Activated CD4-positive, alpha-beta memory T cell treated with anti-CD3 and anti-CD28 coated beads, Interleukin-2, amount 10 ng/mL, durations not matched to agents 7 days and 5 days (primary cell): ENCODE measurements around the gene CIB1. TPM values are rescaled to one million over a fixed set of nuclear protein-coding genes. Genes with fewer than 3 reads are reported as not detected.

ENCODE experiments used
- CTCF ChIA-PET: fragments of 350-600 bp; sonication (Branson Sonifier 250); formaldehyde crosslinking; loops from one replicate; lab custom pipeline; 2021; ENCODE audit warnings: antibody characterized with exemption, inconsistent platforms; lab: Charles Lee
- POLR2A ChIA-PET: fragments of 350-600 bp; sonication (Branson Sonifier 250); formaldehyde crosslinking; loops from one replicate; lab custom pipeline; 2021; ENCODE audit warnings: antibody characterized with exemption; lab: Charles Lee
- DNase-seq: peaks from one replicate; pipeline ENCODE4 v3.0.0-alpha.2; 2020
- H3K27ac Mint-ChIP-seq: one replicate; pipeline ENCODE4 v1.8.0; 2021; ENCODE audit warnings: mild to moderate bottlenecking, mixed read lengths
- H3K27me3 Mint-ChIP-seq: one replicate; pipeline ENCODE4 v1.8.0; 2021; ENCODE audit warnings: mixed read lengths
- H3K36me3 Mint-ChIP-seq: one replicate; pipeline ENCODE4 v1.8.0; 2021; ENCODE audit warnings: low read depth, mixed read lengths
- H3K4me1 Mint-ChIP-seq: one replicate; pipeline ENCODE4 v1.8.0; 2021; ENCODE audit warnings: mixed read lengths
- H3K4me3 Mint-ChIP-seq: one replicate; pipeline ENCODE4 v1.8.0; 2021; ENCODE audit warnings: mild to moderate bottlenecking, mixed read lengths
- H3K9me3 Mint-ChIP-seq: one replicate; pipeline ENCODE4 v1.8.0; 2021; ENCODE audit warnings: mixed read lengths
- total RNA-seq, 2 experiments: library from RNA; stranded (reverse); gene quantifications; one replicate each; pipeline ENCODE4 v1.2.3, GENCODE V29; 2021

The CIB1 gene
- total RNA-seq, 2 experiments from 2014 or later = 118 to 120 TPM

- CTCF ChIA-PET = no interaction called here
- H3K27me3 Mint-ChIP-seq = no peaks in the 10 kb centered on the region
- no peak for DNase-seq
- no peak overlapping the region for H3K27ac Mint-ChIP-seq
- no peak overlapping the region for H3K4me3 Mint-ChIP-seq
- POLR2A ChIA-PET = no interaction called here
- H3K9me3 Mint-ChIP-seq = no peaks in the 10 kb centered on the region
- peaks cover 32% of the 10 kb centered on the region for H3K36me3 Mint-ChIP-seq
- peaks cover 52% of the 10 kb centered on the region for H3K4me1 Mint-ChIP-seq
Measured at GRCh38 chr15:90211440-90212143, 22.1 kb downstream of the CIB1 start.

GRCh38 chr15:90211009-90211408 lies 22.7 kb downstream of the CIB1 start:
- Mint-ChIP-seq H3K4me3 (no peak overlapping the region), H3K27ac (no peak overlapping the region), H3K4me1 (peaks cover 49% of the 10 kb centered on the region)

GRCh38 chr15:90210593-90210992 lies 23.1 kb downstream of the CIB1 start:
- Mint-ChIP-seq H3K9me3 (no peaks in the 10 kb centered on the region), H3K4me3 (no peak overlapping the region), H3K4me1 (peaks cover 50% of the 10 kb centered on the region), H3K27me3 (no peaks in the 10 kb centered on the region), H3K36me3 (peaks cover 41% of the 10 kb centered on the region), H3K27ac (peak overlapping the region; percentile 27)
- DNase-seq = no peak
- POLR2A ChIA-PET = interaction anchor here (0.9 to 1.3 kb wide), 2 partner anchors 18 to 20 kb away, joined by 3 read pairs; no protein-coding TSS in a partner anchor
- CTCF ChIA-PET = no interaction called here

More at GRCh38 chr15:90211009-90211408, 22.7 kb downstream of the CIB1 start:
- Mint-ChIP-seq H3K36me3 (peaks cover 38% of the 10 kb centered on the region), H3K9me3 (no peaks in the 10 kb centered on the region), H3K27me3 (no peaks in the 10 kb centered on the region)
- CTCF ChIA-PET = no interaction called here
- DNase-seq = no peak
- POLR2A ChIA-PET = interaction anchor here (1.3 kb wide), 1 partner anchor 18 kb away, joined by 3 read pairs; no protein-coding TSS in a partner anchor

- peak; percentile 42 for DNase-seq
- CTCF ChIA-PET = no interaction called here
- no peak overlapping the region for H3K4me3 Mint-ChIP-seq
- POLR2A ChIA-PET = interaction anchor here (0.9 to 1.3 kb wide), 2 partner anchors 17 to 21 kb away, joined by 3 read pairs; no protein-coding TSS in a partner anchor
- no peaks in the 10 kb centered on the region for H3K9me3 Mint-ChIP-seq
- H3K27me3 Mint-ChIP-seq = no peaks in the 10 kb centered on the region
- peaks cover 41% of the 10 kb centered on the region for H3K36me3 Mint-ChIP-seq
- peaks cover 46% of the 10 kb centered on the region for H3K4me1 Mint-ChIP-seq
- H3K27ac Mint-ChIP-seq = peak overlapping the region; percentile 74
Measured at GRCh38 chr15:90209591-90209990, 24.1 kb downstream of the CIB1 start.

GRCh38 chr15:90208356-90208755 lies 25.4 kb downstream of the CIB1 start:
- no peak for DNase-seq
- no peak overlapping the region for H3K4me3 Mint-ChIP-seq
- H3K9me3 Mint-ChIP-seq = no peaks in the 10 kb centered on the region
- ChIA-PET POLR2A (interaction anchor here (0.6 to 1.6 kb wide), 3 partner anchors 18 to 83 kb away, joined by 3 to 5 read pairs (median 3); partner anchors contain the start of genes CIB1 and GDPGP1), CTCF (interaction anchor here (0.9 kb wide), 1 partner anchor 22 kb away, joined by 4 read pairs; no protein-coding TSS in a partner anchor)
- peaks cover 41% of the 10 kb centered on the region for H3K4me1 Mint-ChIP-seq
- H3K36me3 Mint-ChIP-seq = peaks cover 38% of the 10 kb centered on the region
- H3K27me3 Mint-ChIP-seq = no peaks in the 10 kb centered on the region
- no peak overlapping the region for H3K27ac Mint-ChIP-seq

- POLR2A ChIA-PET = no interaction called here
Measured at GRCh38 chr15:90207252-90207651, 26.5 kb downstream of the CIB1 start.

GRCh38 chr15:90205886-90206285 lies 27.9 kb downstream of the CIB1 start:
- Mint-ChIP-seq H3K4me3 (no peak overlapping the region), H3K36me3 (peaks cover 43% of the 10 kb centered on the region), H3K27me3 (peaks cover 3% of the 10 kb centered on the region), H3K4me1 (peaks cover 37% of the 10 kb centered on the region), H3K27ac (no peak overlapping the region), H3K9me3 (no peaks in the 10 kb centered on the region)
- ChIA-PET CTCF (interaction anchor here (0.5 kb wide), 1 partner anchor 49 kb away, joined by 3 read pairs; no protein-coding TSS in a partner anchor), POLR2A (no interaction called here)
- no peak for DNase-seq

More at GRCh38 chr15:90207252-90207651, 26.5 kb downstream of the CIB1 start:
- CTCF ChIA-PET = no interaction called here
- peaks cover 43% of the 10 kb centered on the region for H3K36me3 Mint-ChIP-seq
- no peaks in the 10 kb centered on the region for H3K9me3 Mint-ChIP-seq
- H3K4me1 Mint-ChIP-seq = peaks cover 50% of the 10 kb centered on the region
- H3K27me3 Mint-ChIP-seq = peaks cover 3% of the 10 kb centered on the region
- H3K27ac Mint-ChIP-seq = no peak overlapping the region
- H3K4me3 Mint-ChIP-seq = no peak overlapping the region
- no peak for DNase-seq

- Mint-ChIP-seq H3K4me1 (peaks cover 37% of the 10 kb centered on the region), H3K27me3 (peaks cover 3% of the 10 kb centered on the region), H3K27ac (no peak overlapping the region), H3K36me3 (peaks cover 38% of the 10 kb centered on the region), H3K9me3 (no peaks in the 10 kb centered on the region), H3K4me3 (no peak overlapping the region)
- ChIA-PET CTCF (no interaction called here), POLR2A (no interaction called here)
- DNase-seq = no peak
Measured at GRCh38 chr15:90205050-90205848, 28.5 kb downstream of the CIB1 start.

GRCh38 chr15:90203922-90204321 lies 29.8 kb downstream of the CIB1 start:
- CTCF ChIA-PET = interaction anchor here (0.9 to 1.2 kb wide), 3 partner anchors 12 to 104 kb away, joined by 3 to 4 read pairs (median 3); no protein-coding TSS in a partner anchor
- H3K27me3 Mint-ChIP-seq = peaks cover 3% of the 10 kb centered on the region
- no peak for DNase-seq
- no peak overlapping the region for H3K27ac Mint-ChIP-seq
- H3K9me3 Mint-ChIP-seq = no peaks in the 10 kb centered on the region
- POLR2A ChIA-PET = interaction anchor here (1.2 to 4.8 kb wide), 2 partner anchors 29 to 62 kb away, joined by 3 to 41 read pairs; partner anchors contain the start of genes CIB1, GDPGP1 and NGRN
- no peak overlapping the region for H3K4me3 Mint-ChIP-seq
- peaks cover 30% of the 10 kb centered on the region for H3K4me1 Mint-ChIP-seq
- peaks cover 27% of the 10 kb centered on the region for H3K36me3 Mint-ChIP-seq

GRCh38 chr15:90203473-90203872 lies 30.3 kb downstream of the CIB1 start:
- ChIA-PET CTCF (interaction anchor here (0.9 to 1.2 kb wide), 4 partner anchors 11 to 104 kb away, joined by 3 to 4 read pairs (median 3); partner anchors contain the start of gene CIB1), POLR2A (interaction anchor here (1.0 to 4.8 kb wide), 4 partner anchors 12 to 62 kb away, joined by 3 to 41 read pairs (median 5); partner anchors contain the start of genes CIB1, GDPGP1 and NGRN)

GRCh38 chr15:90202929-90203328 lies 30.8 kb downstream of the CIB1 start:
- ChIA-PET POLR2A (interaction anchor here (1.0 to 4.8 kb wide), 4 partner anchors 11 to 63 kb away, joined by 3 to 41 read pairs (median 5); partner anchors contain the start of genes CIB1, GDPGP1 and NGRN), CTCF (interaction anchor here (0.9 to 1.2 kb wide), 4 partner anchors 11 to 103 kb away, joined by 3 to 4 read pairs (median 3); partner anchors contain the start of gene CIB1)
- Mint-ChIP-seq H3K4me3 (peak overlapping the region; percentile 81), H3K27ac (no peak overlapping the region), H3K4me1 (peaks cover 29% of the 10 kb centered on the region), H3K9me3 (no peaks in the 10 kb centered on the region), H3K36me3 (peaks cover 24% of the 10 kb centered on the region), H3K27me3 (peaks cover 3% of the 10 kb centered on the region)
- DNase-seq = no peak

More at GRCh38 chr15:90203473-90203872, 30.3 kb downstream of the CIB1 start:
- DNase-seq = no peak
- peaks cover 24% of the 10 kb centered on the region for H3K36me3 Mint-ChIP-seq
- H3K4me3 Mint-ChIP-seq = no peak overlapping the region
- peaks cover 3% of the 10 kb centered on the region for H3K27me3 Mint-ChIP-seq
- H3K4me1 Mint-ChIP-seq = peaks cover 27% of the 10 kb centered on the region
- no peaks in the 10 kb centered on the region for H3K9me3 Mint-ChIP-seq
- no peak overlapping the region for H3K27ac Mint-ChIP-seq

GRCh38 chr15:90201944-90202375 lies 31.8 kb downstream of the CIB1 start:
- Mint-ChIP-seq H3K4me3 (peak overlapping the region; percentile 81), H3K4me1 (peaks cover 29% of the 10 kb centered on the region), H3K27me3 (peaks cover 3% of the 10 kb centered on the region), H3K9me3 (no peaks in the 10 kb centered on the region), H3K36me3 (peaks cover 16% of the 10 kb centered on the region), H3K27ac (no peak overlapping the region)
- POLR2A ChIA-PET = interaction anchor here (1.0 to 4.8 kb wide), 8 partner anchors 10 to 102 kb away, joined by 3 to 41 read pairs (median 8); partner anchors contain the start of genes CIB1, GDPGP1, NGRN and TTLL13
- no peak for DNase-seq
- CTCF ChIA-PET = interaction anchor here (0.6 to 2.8 kb wide), 5 partner anchors 10 to 314 kb away, joined by 4 to 10 read pairs (median 7); no protein-coding TSS in a partner anchor
